Ramos (cell line): ENCODE results near the gene EIF4B.

Experiments used
- in situ Hi-C: fragments of 300-500 bp; cut with MboI; formaldehyde crosslinking; loops from one replicate; pipeline ENCODE4 v1.14.3; 2022; ENCODE audit warnings: low sequenced_read_pairs; ENCODE audit not compliant: unreplicated experiment

The EIF4B gene

GRCh38 chr12:53065975-53066931, 60.0 kb downstream of the EIF4B start:
- in situ Hi-C loops, result loop anchor here (5.0 kb wide), 1 partner anchor 36 kb away; the partner anchor contains the start of gene SOAT2

- in situ Hi-C loops, result loop anchor here (5.0 kb wide), 1 partner anchor 35 kb away; the partner anchor contains the start of gene SOAT2
These were observed 61.1 kb downstream of the EIF4B start for GRCh38 chr12:53067074-53067992.

DNA sequence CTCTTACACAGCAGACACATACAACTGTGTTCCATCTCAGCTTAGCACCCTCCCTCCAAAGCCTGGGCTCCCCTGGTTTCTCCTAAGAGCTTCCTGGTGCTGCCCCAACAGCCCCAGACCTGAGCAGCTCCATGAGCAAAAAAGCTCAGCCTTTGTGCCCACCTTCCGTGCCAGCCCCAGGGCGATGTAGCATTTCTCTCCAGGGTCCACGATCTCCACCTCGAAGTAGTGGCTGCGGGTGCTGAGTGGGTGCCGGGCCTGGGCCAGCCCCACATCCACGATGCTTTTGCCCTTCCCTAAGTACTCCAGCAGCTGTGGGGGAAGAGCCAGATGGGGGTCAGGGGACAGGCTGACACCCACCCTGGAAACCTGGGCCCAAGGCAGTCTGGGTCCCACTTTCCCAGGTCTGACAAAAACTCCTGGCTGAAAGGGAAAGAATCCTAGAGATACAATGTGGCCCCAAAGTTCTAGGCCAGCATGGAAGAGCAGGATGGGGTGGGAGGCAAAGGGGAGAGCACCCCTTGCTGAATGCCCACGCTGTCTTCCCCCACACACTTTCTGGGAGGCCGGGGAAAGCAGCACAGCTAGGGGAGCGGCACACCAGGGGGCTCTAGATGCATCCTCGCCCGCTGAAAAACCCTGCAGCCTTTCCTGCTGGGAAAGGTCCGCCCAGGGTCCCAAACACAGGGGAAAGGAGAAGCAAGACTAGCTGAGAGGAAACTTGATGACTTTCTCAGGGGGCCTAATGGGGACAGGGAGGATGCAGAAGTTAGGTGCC, 61.9 kb downstream of the EIF4B start:
- in situ Hi-C loops, result loop anchor here (5.0 kb wide), 1 partner anchor 34 kb away; the partner anchor contains the start of gene SOAT2

DNA sequence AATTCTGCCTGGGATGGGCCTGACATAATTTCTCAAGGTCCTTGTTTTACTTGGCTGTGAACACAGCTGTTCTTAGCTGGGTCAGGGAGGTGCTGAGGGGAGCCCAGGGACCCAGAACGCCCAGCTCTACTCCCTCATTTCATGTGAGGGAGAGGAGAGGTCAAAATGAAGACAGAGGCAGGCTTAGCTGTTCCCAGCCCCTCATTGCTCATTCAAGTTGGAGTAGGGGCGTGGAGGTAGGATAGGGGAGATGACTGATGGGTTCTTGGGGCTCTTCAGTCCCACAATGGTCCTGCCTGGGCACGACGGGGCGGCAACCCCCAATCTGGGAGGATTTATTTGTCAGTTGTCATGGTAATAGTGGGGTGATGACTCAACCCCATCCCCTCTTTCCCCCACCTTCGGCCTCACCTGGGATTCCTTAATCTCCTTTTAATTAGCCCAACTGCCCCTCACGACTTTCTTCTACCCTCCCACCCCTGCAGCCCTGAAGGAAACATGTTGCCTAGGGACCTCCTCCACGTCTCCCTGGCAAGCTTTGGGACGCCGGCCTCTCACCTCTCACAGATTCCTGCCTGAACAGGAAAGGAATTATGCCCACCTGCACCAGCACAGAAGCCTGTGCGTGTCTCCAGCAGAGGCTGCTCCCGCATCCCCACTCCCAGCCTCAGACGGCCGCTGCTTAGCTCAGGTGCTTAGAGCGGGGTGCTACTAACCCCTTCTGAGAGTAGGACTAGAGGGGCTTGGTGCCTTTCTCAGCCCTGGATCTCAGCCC, 62.7 kb downstream of the EIF4B start:
- in situ Hi-C loops, result loop anchor here (5.0 kb wide), 1 partner anchor 33 kb away; the partner anchor contains the start of gene SOAT2

DNA sequence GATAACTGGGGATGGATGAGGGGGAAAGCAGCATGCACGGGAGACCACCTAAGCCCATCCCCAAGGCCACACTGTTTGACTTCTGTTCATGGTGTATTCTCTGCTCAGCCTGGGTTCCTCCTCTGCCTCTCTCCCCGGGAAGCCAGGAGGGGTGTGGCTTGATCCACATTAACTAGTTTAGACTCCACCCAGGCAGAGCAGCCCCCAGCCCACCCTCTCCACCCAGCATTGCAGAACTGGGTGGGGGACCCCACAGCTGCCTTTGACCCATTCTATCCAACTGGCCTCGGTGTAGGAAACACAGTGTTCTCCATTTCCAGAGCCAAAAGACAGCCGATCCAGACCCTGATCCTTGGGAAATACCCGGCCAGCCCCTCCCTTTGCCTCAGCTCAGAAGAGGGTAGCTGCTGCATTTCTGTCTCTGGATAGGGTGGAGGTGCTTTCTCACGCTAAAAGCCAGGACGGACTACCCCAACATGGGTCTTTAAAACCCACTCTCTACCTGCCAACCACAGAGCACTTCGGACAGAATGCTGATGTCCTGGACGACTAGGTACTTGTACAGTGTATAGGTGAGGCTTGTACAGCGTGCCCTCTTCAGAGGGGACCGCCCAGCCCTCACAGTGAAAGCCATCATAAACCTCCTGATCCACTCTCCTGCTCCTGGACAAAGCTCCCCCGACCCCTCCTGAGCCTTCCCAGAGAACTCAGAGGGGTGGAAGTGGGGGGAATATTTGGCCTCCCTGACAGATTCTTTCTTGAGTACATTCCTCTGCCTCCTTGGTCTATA, 63.6 kb downstream of the EIF4B start:
- in situ Hi-C loops, result loop anchor here (5.0 kb wide), 1 partner anchor 32 kb away; the partner anchor contains the start of gene SOAT2

DNA sequence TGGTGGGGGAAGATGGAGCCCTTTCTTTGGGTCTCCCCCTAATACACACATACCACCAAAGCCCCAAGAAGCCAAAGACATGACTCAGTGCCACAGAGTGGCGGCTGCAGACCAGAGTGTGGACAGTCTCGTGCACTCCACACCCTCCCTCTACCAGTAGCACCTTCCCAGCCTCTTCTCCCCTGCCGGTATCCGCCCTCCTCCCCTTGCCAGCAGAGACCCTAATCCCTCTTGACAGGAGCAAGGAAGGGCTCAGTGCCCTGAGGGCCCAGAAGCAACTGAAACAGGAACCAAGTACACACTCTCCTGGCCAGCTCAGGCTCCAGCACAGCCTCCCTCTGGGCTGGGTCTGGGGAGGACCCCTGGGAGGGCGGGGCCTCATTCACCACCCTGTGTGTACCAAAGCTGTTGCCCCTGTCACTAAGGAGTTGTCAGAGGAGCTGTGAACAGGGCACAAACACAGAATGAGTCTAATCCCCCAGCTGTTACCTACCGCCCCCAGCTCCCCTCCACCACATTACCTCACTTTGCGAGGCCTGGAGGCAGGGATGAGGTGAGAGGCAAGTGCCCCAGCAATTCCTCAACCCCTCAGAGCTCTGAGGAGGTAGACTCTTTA, 64.7 kb downstream of the EIF4B start:
- in situ Hi-C loops, result no loop called here

DNA sequence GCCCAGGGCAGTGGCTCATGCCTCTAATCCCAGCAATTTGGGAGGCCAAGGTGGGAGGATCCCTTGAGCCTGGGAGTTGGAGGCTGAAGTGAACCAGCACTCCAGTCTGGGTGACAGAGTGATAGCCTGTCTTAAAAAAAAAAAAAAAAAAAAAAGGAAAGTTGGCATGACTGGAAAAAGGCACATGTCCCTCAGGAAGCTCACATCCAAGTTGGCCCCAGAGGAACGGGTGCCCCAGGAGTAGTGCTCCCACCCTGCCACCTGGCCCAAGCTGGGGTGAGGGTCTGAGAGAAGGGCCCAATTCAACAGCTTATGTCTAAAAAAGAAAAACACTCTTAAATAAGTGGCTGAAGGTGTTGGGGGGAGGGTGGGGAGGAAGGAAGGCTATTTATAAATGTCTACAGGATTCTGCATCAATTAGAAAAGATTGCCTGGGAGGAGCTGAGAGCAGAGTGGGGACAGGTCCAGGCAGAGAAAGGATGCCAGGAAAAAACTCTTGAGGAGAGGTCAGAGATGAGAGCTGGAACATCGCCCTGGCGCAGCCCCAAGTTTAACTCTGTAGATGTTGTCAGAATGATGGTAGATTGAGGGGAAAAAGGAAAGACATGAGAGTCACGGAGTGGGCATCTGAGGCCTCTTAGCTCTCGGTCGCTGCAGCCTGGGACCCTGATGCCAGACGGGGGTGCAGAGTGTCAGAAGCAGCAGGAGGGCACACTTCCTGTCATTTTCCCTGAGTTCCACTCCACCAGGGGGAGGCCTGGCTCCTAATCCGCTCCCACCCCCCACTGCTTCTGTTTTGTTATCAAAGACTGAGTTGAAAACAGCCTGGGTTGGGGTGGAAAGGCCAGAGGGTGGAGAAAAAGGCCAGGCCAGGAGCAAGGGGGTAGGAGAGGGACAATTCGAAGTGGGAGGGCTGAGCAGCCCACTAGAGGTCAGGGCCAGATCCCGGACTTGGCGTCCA, 65.6 kb downstream of the EIF4B start:
- in situ Hi-C loops, result no loop called here

DNA sequence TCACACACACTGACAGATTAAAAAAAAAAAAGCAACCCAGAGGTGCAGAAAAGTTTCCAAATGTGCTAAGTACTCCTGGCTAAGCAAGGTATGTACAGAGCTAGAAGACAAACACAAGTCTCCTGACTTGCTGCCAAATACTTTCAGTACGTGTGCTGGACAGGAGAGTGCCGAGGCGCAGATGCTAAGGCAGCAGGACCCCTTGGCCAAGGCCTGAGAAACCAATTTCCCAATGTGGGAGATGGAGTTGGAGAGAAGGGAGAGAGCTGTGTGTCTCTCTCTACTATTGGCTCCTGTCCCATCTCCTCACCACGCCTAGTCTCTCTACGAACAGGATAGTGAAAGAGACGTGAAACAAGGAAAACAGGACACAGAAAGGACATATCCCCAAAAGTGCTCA, 67.6 kb downstream of the EIF4B start:
- in situ Hi-C loops, result no loop called here

GRCh38 chr12:53074283-53074998, 68.2 kb downstream of the EIF4B start:
- in situ Hi-C loops, result no loop called here

DNA sequence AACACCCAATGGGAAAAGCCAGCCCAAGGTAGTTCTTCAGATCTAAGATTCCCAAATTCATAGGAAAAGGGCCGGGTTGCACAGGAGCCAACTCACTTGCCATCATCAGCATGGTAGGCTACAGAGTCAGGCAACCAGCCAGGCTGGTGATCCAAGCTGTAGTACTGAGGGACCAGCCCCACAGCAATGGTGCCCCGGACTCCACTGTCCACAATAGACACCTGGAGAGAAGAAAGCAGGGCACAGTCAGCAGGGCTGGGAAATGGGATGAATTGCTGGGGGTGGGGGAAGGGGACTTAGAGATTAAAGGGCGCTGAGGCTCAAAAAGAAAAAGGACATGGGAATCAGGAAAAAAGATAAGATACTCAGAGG, 68.7 kb downstream of the EIF4B start:
- in situ Hi-C loops, result no loop called here

DNA sequence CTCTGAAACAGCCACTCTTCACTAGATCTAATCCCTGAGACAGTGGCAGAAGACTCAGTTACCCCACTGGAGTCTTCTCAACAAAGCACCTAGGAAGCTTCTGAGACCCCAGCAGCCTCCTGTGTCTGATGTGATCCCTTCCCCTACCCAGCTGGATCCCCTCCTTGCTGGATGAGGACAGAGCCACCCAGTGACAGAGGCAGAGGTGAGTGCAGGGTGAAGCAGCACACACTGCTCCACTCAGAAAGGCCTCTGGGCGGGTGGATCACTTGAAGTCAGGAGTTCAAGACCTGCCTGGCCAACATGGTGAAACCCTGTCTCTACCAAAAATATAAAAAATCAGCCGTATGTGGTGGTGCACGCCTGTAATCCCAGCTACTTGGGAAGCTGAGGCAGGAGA, 70.2 kb downstream of the EIF4B start:
- in situ Hi-C loops, result no loop called here

DNA sequence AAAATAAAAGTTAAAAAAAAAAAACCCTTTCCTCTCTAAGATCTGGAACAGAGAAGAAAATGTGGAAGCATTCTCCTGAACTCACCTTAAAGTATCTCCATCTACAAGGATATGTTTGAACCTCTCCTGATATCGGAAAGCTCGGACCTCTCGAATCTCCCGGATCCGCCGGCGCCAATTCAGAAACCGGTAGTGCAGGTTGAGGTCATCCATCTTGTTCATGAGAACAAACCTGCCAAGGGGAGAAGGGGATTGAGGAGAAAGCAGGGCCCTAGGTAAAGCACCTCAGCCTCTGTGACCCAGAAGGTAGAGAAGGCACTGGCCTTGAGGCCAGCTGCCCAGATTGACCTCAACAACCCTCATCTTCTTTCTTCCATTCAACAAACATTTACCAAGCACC, 70.8 kb downstream of the EIF4B start:
- in situ Hi-C loops, result no loop called here

DNA sequence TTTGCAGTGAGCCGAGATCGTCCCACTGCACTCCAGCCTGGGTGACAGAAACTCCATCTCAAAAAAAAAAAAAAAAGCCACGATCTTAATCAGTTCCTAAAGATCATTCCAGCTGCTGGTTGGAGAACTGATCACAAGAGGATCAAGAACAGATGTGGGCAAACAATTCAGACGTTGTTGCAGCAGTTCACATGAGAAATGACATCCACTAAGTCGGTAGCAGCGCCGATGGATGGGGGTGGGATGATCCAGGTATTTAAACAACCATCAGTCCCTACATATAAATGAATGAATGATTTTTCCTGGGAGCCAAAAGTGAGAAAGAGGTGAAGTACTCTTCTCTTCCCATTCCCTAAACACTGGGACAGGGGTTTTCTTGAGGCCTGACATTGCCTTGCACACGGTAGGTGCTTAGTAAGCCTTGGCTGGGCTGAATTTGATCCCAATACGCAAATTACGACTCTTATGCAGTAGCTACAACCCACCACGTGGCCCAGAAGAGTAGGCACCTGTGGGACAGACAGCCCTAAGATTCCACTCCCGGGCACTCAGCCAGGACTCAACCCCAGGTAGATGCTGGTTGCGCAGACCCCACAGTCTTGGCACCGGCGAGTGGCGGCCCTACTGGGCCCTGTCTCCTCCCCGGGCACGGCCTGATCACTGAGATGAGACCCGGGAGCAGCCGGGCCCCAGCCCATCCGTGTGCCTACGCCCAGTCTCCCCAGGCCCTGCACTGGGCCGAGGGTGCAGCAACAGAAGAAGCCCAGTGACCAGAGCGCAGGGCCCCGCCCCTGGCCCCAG, 72.4 kb downstream of the EIF4B start:
- in situ Hi-C loops, result no loop called here

DNA sequence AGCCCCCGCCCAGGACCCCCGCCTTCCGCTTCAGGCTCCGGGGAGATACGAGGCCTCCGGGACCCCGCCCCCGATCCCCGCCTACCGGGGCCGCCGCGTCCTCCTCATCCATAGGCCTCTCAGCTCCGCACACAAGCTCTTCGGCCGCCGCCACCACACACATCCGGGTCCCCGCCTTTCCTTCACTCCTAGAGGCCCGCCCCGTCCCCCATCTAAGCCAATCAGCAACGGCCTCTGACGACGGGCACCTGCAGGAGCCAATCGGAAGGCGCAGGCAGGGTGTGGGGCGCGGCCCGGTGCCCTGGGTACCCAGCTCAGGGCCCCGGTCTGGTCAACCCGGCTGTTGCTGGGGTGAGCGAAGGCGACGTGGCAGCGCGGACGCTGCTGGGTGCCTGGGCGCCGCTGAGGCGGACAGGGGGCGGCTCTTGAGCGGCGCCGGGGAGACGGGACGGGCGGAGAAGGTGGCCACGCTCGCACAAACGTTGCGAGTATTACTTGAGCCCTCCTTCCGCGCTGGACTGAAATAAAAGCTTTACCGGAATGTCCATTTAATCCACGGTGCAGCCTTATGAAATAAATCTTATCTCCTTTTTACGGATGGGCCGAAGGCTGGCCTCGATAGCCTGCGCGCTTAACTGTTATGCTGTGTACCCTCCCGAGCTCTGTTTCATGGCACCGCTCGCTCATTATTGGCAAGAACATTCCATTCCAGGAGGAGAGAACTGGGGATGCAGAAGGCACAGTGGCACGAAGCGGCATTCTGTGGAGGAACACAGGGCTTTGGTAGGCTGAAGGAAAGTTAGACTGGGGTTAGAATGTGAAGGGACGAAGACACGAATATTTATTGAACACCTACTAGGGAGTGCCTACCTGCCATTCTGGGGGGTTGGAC, 73.2 kb downstream of the EIF4B start, which contains the start of gene SPRYD3:
Gene SPRYD3 (minus strand): TSS at position 165 of the 892 bp plus-strand sequence. CDS start 57 bp downstream, at position 108.
- in situ Hi-C loops, result no loop called here
